COR-L47 (cell line): ENCODE measurements around the gene SGCD.

Experiments used
- DNase-seq: peaks from one replicate; lab custom pipeline; 2025; lab: John Stamatoyannopoulos, UW

SGCD gene

DNA sequence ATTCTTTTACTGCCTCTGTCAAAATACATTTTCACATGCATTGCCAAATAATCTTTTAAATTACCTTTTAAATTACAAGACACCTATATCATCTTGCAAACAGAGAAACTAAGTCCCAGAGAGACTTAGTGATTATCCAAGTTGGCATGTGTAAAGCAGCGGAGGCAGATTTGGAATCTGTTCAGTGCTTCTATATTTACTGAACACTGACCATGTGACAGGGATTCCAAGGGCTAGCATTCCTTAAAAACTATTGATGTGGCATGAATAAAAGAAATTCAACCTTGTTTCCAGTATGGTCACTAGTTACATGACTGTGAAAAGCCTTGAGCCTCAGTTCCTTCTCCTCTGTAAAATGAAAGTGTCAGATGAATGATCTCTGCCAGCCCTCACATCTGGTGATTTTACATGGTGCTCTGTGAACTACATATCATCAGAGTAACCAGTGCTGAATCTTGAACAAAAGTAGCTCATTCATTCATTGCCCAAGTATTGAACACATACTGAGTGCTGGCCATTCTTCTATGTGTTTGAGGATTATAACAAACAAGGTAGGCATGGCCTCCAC is 451.3 kb downstream of the SGCD start:
- DNase-seq, result no peak

- no peak for DNase-seq
Observed at GRCh38 chr5:156778752-156779151, 451.8 kb downstream of the SGCD start.

DNA sequence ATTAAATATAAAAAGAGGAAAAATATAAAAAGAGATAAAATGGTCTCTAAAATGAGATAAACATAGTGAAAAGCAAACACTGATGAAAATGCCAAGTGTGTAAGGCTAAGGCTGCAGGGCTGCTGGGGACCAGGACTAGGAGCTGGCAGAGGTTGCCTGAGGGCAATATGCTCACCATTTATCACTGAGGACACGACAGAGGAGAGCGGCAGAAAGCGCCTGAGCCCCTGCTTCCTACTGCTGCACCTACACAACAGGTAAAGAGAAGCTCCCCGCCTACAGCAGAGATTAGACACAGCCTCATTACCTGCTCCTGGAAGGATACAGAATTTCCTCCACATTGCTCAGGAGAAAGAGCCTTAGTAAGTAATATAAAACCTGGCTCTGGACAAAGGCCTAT is 452.5 kb downstream of the SGCD start:
- DNase-seq, result no peak

DNA sequence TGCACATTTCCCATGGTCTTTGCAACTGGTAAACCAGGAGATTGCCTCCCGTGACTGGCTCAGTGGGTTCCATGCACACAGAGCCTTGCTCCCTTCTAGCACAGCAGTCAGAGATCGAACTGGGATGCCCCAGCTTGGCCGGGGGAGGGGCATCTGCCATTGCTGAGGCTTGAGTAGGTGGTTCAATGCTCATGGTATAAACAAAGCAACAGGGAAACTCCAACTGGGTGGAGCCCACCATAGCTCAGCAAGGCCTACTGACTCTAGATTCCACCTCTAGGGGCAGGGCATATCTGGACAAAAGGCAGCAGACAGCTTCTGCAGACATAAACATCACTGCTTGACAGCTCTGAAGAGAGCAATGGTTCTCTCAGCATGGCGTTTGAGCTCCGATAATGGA is 456.1 kb downstream of the SGCD start:
- no peak for DNase-seq

DNA sequence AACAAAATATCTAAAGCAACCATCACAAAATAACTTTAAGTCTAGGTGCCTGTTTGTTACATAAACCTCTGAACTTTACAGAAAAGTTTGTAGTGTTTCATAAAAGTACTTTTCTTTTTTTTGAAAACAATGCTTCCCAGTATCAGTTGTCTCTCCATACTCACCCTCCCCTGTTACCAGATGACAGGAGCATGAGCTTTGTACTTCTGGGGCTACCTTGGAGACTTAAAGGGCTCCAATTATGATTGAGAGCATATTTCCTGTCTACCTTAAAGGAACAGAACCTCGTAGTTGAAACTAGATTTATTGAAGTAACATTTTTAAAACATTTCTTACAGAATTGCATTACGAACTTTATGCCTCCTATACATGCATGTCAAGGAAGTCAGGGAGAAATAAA is 467.7 kb downstream of the SGCD start:
- DNase-seq, result no peak

DNA sequence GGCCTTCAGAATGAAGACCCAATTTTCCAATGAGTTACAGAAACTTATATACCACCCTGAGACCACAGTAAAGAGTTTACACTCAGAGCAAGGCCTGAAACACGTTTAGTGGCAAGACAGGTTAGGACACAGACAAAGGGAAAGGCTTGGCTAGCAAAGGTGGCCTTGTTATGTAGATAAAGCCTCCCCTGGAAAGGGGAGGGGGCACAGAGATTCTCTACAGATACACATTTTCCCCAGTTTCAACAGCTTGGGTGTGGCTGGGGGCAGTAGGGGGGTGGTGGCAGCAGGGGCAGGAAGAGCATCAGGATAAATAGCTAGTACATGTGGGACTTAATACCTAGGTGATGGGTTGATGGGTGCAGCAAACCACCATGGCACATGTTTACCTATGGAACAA is 471.2 kb downstream of the SGCD start:
- no peak for DNase-seq

- no peak for DNase-seq
Observed at GRCh38 chr5:156799171-156799570, 472.2 kb downstream of the SGCD start.

DNA sequence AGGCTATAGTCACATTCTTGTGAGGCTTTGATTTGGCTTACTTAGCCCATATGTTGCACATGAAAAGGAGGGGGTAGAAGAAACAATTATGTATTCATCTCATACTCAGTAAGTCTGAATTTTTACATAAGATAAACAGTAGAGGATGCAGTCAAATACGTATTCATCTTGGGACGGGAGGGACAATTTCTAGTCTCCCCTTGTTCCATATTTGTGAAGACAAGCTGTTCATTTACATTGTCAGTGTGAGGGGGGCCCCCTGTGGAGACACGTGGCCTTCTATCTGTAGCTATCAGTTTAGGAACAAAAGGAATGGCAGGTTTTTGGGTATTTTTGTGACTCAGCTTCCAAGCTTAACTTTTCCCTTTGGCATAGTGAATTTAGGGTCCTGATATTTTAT is 474.0 kb downstream of the SGCD start:
- no peak for DNase-seq

GRCh38 chr5:156802501-156802900 is 475.5 kb downstream of the SGCD start:
- DNase-seq, result no peak

DNA sequence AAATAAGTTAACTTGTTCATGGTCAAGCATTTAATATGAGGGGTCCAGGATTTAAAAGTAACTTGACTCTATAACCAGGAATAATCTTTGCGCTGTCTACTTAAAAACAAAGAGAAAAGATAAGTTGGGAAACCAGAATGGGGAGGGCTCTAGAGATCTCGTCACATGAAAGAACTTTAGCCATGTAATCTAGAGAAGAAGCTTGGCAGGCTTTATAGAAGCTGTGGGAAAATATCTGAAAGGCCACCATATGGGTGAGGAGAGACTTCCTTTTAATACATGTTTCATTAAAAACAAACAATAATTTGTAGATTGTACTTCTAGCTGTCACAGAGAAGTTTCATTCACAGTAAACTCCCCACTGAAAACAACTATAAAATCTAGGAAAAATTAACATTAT is 476.4 kb downstream of the SGCD start:
- DNase-seq, result no peak

DNA sequence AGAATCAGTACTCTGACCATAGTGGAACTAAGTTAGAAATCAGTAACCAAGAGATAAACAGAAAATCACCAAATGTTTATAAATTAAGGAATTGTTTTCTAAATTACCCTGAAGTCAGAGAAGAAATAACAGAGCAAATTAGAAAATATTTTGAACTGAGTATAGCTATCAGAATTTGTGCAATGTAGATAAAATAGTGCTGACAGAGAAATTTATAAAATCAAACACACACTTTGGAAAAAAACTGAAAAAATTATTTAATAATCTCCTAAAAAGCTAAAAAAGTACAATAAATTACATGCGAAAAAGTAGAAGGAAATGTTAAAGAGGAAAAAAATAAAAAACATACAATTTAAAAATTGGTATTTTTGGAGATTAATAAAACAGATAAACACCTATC is 486.0 kb downstream of the SGCD start:
- no peak for DNase-seq

DNA sequence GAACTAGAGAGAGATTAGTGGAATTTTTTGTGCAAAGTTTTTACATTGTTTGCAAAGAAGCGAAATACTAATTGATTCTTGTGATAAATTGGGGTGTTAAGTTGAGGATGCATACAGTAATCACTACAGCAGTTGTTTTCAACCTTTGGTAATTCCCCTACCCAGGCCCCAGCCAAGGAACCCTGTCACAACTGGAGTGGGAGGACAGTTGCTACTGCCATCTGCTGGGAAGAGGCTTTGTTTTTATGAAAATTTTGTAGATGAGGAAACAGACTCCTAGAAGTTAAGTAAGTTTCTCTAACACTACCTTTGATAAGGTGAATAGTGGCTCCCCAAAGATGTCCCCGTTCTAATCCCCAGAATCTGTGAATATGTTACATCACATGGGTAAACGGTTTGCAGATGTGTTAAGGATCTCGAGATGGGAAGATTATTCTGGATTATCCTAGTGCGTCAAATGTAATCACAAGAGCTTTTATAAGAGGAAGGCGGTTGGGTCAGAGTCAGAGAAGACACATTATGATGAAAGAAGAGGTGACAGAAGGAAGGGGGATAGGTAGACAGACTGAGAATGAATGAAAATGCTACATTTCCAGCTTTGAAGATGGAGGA is 489.1 kb downstream of the SGCD start:
- peak; percentile 1 for DNase-seq
